Vagina (tissue), 2 donors: ENCODE data around the gene KCNE1. TPM values are rescaled to one million over a fixed set of nuclear protein-coding genes. Genes with fewer than 3 reads are reported as not detected.
"Not testable (repeated sequence)": the region's sequence is repeated elsewhere in the genome, so short reads cannot be mapped to it uniquely, and the experiment has no call there.

ENCODE experiments used
- DNase-seq, 2 donors: peaks; one replicate each; pipeline ENCODE4 v3.0.0-alpha.2; 2017; ENCODE audit errors: extremely low spot score in 2 of 2
- H3K27ac ChIP-seq: fragments of 200-600 bp; sonication (generic); one replicate; pipeline ENCODE4 v1.5.1; 2019
- H3K27me3 ChIP-seq: fragments of 200-600 bp; sonication (generic); one replicate; pipeline ENCODE4 v1.5.1; 2019
- H3K36me3 ChIP-seq, 2 donors: fragments of 200-600 bp; sonication (generic); one replicate each; pipeline ENCODE4 v1.5.1; 2017 to 2019
- H3K4me1 ChIP-seq: fragments of 200-600 bp; sonication (generic); one replicate; pipeline ENCODE4 v1.5.1; 2019
- H3K4me3 ChIP-seq, 2 donors: fragments of 200-600 bp; sonication (generic); 1 replicate in 1 of 2; 2 replicates in 1 of 2; pipeline ENCODE4 v1.5.1; 2016 to 2019
- H3K9me3 ChIP-seq: fragments of 200-600 bp; sonication (generic); one replicate; pipeline ENCODE4 v1.5.1; 2019
- CTCF ChIP-seq, 3 experiments: fragments of 450-650 bp in 2 of 3; fragments of 200-600 bp in 1 of 3; sonication (generic) in 1 of 3; IDR thresholded peaks; one replicate each; pipeline ENCODE4 v1.5.1; 2017 to 2019; ENCODE audit warnings: antibody characterized with exemption in 3 of 3, mild to moderate bottlenecking in 2 of 3, moderate library complexity in 2 of 3
- POLR2A ChIP-seq, 2 donors: fragments of 450-650 bp; IDR thresholded peaks; one replicate each; pipeline ENCODE4 v1.6.1; 2017; ENCODE audit warnings: antibody characterized with exemption in 2 of 2, mild to moderate bottlenecking in 2 of 2, moderate library complexity in 2 of 2
- POLR2AphosphoS5 ChIP-seq, 2 donors: sonication (generic); formaldehyde crosslinking; IDR thresholded peaks; one replicate each; pipeline ENCODE4 v1.9.0; 2017; ENCODE audit warnings: antibody characterized with exemption in 2 of 2, mild to moderate bottlenecking in 2 of 2, low read depth in 1 of 2; ENCODE audit not compliant: insufficient read depth in 1 of 2
- intact Hi-C: fragments of 100-400 bp; cut with DNase I; formaldehyde crosslinking; loops from one replicate; pipeline ENCODE4 v1.15.1; 2023
- total RNA-seq: library from RNA; depleted of rRNA; stranded (reverse); fragments of >200 nt; gene quantifications from one replicate; pipeline ENCODE4 v1.2.3, GENCODE V29; 2016

The KCNE1 gene
- total RNA-seq, 1 donor from 2014 or later: 2.2 TPM

- Histone ChIP-seq H3K4me1 (no peaks in the 10 kb centered on the region), H3K9me3 (no peaks in the 10 kb centered on the region), H3K27ac (no peak overlapping the region), H3K27me3 (no peaks in the 10 kb centered on the region), H3K36me3 (no peaks in the 10 kb centered on the region), H3K4me3 (no peak overlapping the region)
- intact Hi-C loops: no loop called here
- no peak for DNase-seq
- TF ChIP-seq CTCF (IDR thresholded peaks at IDR 0.05) (no peak), POLR2A (IDR thresholded peaks at IDR 0.05) (no peak), POLR2AphosphoS5 (IDR thresholded peaks at IDR 0.05; ENCODE audit: insufficient read depth in 1 of 2, low read depth in 1 of 2) (no peak)
Measured at GRCh38 chr21:34559089-34559631, 47.1 kb upstream of the KCNE1 start.

DNA sequence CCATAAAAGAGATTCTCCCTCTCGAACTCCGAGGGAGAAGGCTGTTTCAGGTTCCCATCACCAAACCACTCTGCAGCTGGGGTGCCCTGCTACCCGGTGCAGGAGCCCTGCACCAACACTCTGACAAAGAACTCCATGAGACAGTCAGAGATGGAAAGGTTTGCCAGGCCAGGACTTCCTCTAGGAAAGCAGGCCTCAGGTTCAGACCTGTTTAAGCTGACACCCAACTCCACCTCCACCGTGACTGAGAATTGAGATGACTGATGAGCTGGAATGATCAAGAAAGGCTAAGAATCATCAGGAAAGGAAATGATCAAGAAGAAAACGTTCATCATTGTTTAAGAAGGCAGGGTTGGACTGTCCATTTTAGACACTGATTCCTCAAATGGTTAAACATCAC is 46.2 kb upstream of the KCNE1 start:
- Histone ChIP-seq H3K4me3 (no peak overlapping the region), H3K36me3 (no peaks in the 10 kb centered on the region), H3K27ac (no peak overlapping the region), H3K9me3 (no peaks in the 10 kb centered on the region), H3K4me1 (peaks cover 8% of the 10 kb centered on the region), H3K27me3 (no peaks in the 10 kb centered on the region)
- peak in 1 of 2 donors; percentile 45 for TF ChIP-seq POLR2AphosphoS5 (IDR thresholded peaks at IDR 0.05; ENCODE audit: insufficient read depth in 1 of 2, low read depth in 1 of 2)
- TF ChIP-seq CTCF (IDR thresholded peaks at IDR 0.05): no peak
- DNase-seq: no peak
- intact Hi-C loops: no loop called here

DNA sequence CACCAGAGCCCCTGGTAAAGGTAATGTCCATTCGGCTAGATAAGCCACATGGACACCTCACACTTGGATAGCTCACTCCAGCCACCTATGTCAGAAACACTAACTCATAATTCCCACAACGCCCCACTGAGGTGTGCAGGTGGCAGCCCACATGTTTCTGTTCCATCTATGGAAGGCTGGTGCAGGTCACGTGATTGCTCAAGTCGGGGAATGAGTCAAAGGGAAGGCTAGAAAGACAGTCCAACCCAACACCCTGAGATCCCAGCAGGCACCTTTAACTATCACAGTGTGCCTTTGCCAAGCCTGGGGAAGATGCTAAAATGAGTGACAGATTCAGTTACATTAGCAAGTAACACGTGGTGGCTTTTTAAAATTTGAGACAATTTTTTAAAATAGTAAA is 45.3 kb upstream of the KCNE1 start:
- no peaks in the 10 kb centered on the region for H3K9me3 ChIP-seq
- TF ChIP-seq POLR2AphosphoS5 (IDR thresholded peaks at IDR 0.05; ENCODE audit: insufficient read depth in 1 of 2, low read depth in 1 of 2): no peak
- no peak for TF ChIP-seq POLR2A (IDR thresholded peaks at IDR 0.05)
- no peak for TF ChIP-seq CTCF (IDR thresholded peaks at IDR 0.05)
- H3K4me3 ChIP-seq: no peak overlapping the region
- no peaks in the 10 kb centered on the region for H3K36me3 ChIP-seq
- no peak for DNase-seq
- no peak overlapping the region for H3K27ac ChIP-seq
- peaks cover 17% of the 10 kb centered on the region for H3K4me1 ChIP-seq
- H3K27me3 ChIP-seq: no peaks in the 10 kb centered on the region
- intact Hi-C loops: no loop called here

DNA sequence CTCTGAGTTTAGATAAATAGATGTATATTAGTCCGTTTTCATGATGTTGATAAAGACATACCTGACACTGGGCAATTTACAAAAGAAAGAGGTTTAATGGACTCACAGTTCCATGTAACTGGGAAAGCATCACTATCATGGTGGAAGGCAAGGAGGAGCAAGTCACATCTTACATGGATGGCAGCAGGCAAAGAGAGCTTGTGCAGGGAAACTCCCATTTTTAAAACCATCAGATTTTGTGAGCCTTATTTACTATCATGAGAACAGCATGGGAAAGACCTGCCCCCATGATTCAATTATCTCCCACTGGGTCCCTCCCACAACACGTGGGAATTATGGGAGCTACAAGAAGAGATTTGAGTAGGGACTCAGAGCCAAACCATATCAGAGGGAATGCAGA is 42.7 kb upstream of the KCNE1 start:
- H3K27me3 ChIP-seq, H3K4me3 ChIP-seq, H3K27ac ChIP-seq, intact Hi-C loops, DNase-seq, H3K9me3 ChIP-seq, H3K36me3 ChIP-seq: not testable (repeated sequence)
- peaks cover 17% of the 10 kb centered on the region for H3K4me1 ChIP-seq

DNA sequence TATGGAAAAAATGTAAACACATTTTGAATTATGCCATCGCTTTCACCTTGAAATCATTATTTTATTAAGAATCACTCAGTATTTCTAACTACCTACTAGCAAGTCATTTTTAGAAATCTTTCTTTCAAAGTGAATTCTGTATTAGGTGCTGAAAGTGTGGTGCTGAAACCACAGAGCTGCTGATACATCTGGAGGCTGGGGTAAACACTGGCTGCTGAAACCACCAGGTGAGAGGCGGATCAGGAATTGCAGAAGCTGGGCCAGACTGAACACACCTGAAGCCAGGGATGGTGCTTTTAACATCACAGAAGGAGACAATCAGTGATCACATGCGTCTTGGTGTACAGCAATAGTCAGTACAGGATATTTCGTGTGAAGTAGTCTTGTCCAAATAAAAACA is 42.2 kb upstream of the KCNE1 start:
- no peaks in the 10 kb centered on the region for H3K9me3 ChIP-seq
- peaks cover 17% of the 10 kb centered on the region for H3K4me1 ChIP-seq
- TF ChIP-seq POLR2A (IDR thresholded peaks at IDR 0.05): no peak
- TF ChIP-seq CTCF (IDR thresholded peaks at IDR 0.05): no peak
- no peak for TF ChIP-seq POLR2AphosphoS5 (IDR thresholded peaks at IDR 0.05; ENCODE audit: insufficient read depth in 1 of 2, low read depth in 1 of 2)
- H3K27ac ChIP-seq: no peak overlapping the region
- intact Hi-C loops: no loop called here
- no peak for DNase-seq
- H3K4me3 ChIP-seq: no peak overlapping the region
- H3K36me3 ChIP-seq: no peaks in the 10 kb centered on the region
- no peaks in the 10 kb centered on the region for H3K27me3 ChIP-seq
